Osteoblast (primary cell): ENCODE results near the gene GPR78. TPM values are rescaled to one million over a fixed set of nuclear protein-coding genes. Genes with fewer than 3 reads are reported as not detected.
"Not testable (repeated sequence)": the region's sequence is repeated elsewhere in the genome, so short reads cannot be mapped to it uniquely, and the experiment has no call there.

Experiments used
- DNase-seq: peaks from one replicate; pipeline ENCODE4 v3.0.0; 2011; ENCODE audit warnings: low spot score, mixed read lengths; ENCODE audit not compliant: insufficient read length; ENCODE audit errors: missing footprints
- H2AFZ ChIP-seq: 2 replicates; pipeline ENCODE4 v1.6.0; 2011; ENCODE audit warnings: mild to moderate bottlenecking, low read length
- H3K27ac ChIP-seq: 2 replicates; pipeline ENCODE4 v1.5.1; 2011; ENCODE audit warnings: mild to moderate bottlenecking, low read depth, low read length, moderate library complexity
- H3K27me3 ChIP-seq: 2 replicates; pipeline ENCODE4 v1.6.0; 2012; ENCODE audit warnings: mild to moderate bottlenecking, control low read depth, inconsistent platforms, low read length, moderate library complexity; ENCODE audit not compliant: insufficient read depth
- H3K36me3 ChIP-seq: 2 replicates; pipeline ENCODE4 v1.5.1; 2011; ENCODE audit warnings: mild to moderate bottlenecking, low read length, control low read depth, moderate library complexity; ENCODE audit not compliant: insufficient read depth
- H3K4me1 ChIP-seq: 2 replicates; pipeline ENCODE4 v1.5.1; 2011; ENCODE audit warnings: mild to moderate bottlenecking, low read length, control low read depth, moderate library complexity; ENCODE audit not compliant: insufficient read depth
- H3K4me2 ChIP-seq: 2 replicates; pipeline ENCODE4 v1.6.0; 2011; ENCODE audit warnings: mild to moderate bottlenecking, low read length; ENCODE audit not compliant: insufficient read depth
- H3K4me3 ChIP-seq: fragments of 200-600 bp; sonication (generic); 3 replicates; pipeline ENCODE4 v1.5.1; 2012; ENCODE audit warnings: mild to moderate bottlenecking, low read length, inconsistent platforms; ENCODE audit not compliant: insufficient read depth
- H3K79me2 ChIP-seq: 2 replicates; pipeline ENCODE4 v1.6.0; 2012; ENCODE audit warnings: mild to moderate bottlenecking, low read length, control low read depth, inconsistent platforms; ENCODE audit not compliant: insufficient read depth
- H3K9me3 ChIP-seq: 2 replicates; pipeline ENCODE4 v1.5.1; 2011; ENCODE audit warnings: low read depth, low read length, control low read depth
- H4K20me1 ChIP-seq: 2 replicates; pipeline ENCODE4 v1.6.0; 2012; ENCODE audit warnings: mild to moderate bottlenecking, low read length, control low read depth; ENCODE audit not compliant: insufficient read depth
- total RNA-seq: library from RNA; depleted of rRNA; stranded (reverse); fragments of >200 nt; gene quantifications from 2 replicates; pipeline ENCODE4 v1.2.3, GENCODE V29; 2012

GPR78 gene
- total RNA-seq, 1 donor: 1.8 TPM

DNA sequence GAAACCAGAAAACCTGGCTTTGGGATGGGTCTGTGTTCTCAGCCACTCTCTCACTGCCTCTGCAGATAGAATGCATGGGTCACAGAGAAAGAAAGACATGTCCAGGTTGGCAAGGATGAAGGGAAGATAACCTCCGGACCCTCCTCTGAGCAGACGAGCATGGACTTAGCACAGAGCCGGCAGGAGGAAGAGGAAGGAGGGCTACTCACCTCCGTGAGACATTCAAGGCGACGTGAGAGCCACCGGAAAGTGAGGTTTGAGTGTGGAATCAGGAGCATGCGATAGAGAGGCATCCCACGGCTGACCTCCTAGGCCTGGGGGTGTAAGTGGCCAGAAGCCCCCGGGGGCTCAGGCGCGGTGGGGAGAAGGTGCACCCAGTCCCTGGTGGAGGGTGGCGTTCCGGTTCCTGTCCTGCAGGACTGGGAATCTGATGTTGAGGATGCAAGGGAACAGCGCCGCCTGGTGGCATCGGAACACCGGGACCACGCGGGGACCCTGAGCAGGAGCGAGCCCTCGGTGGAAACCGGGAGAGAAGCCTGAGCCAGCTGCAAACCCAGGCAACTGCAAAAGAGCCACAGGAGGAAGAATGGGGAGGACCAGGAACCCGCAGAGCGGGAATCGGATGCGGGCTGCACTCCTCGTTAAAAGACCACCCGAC lies 55.8 kb downstream of the GPR78 start:
- not testable (repeated sequence) for H3K9me3 ChIP-seq, H3K4me2 ChIP-seq, H4K20me1 ChIP-seq, H3K4me3 ChIP-seq, H3K36me3 ChIP-seq, H3K27me3 ChIP-seq, H2AFZ ChIP-seq, DNase-seq, H3K27ac ChIP-seq, H3K4me1 ChIP-seq, H3K79me2 ChIP-seq

Other genes starting within 250 kb of the GPR78 start
- gene ACOX3, start 139.7 kb upstream of the GPR78 start, total RNA-seq: 24.2 and 29.2 TPM in 2 replicates
- gene TRMT44, start 139.6 kb upstream of the GPR78 start, total RNA-seq: 19.7 and 21.7 TPM in 2 replicates
- gene CPZ, start 12.4 kb downstream of the GPR78 start, total RNA-seq: 21.2 and 44.5 TPM in 2 replicates